ENCODE measurements around the gene IDUA.

IDUA gene

GRCh38 chr4:1000686-1001260, 13.9 kb downstream of the IDUA start:
- DNase-seq (ENCODE audit: low read depth), result no peak

GRCh38 chr4:1001561-1002130, 14.8 kb downstream of the IDUA start:
- DNase-seq (ENCODE audit: low read depth), result no peak

GRCh38 chr4:1002131-1002630, 15.3 kb downstream of the IDUA start:
- no peak for DNase-seq (ENCODE audit: low read depth)

GRCh38 chr4:1002631-1003251, 15.9 kb downstream of the IDUA start:
- DNase-seq (ENCODE audit: low read depth), result no peak

- no peak for DNase-seq (ENCODE audit: low read depth)
Measured at GRCh38 chr4:1003271-1004070, 16.6 kb downstream of the IDUA start.

DNA sequence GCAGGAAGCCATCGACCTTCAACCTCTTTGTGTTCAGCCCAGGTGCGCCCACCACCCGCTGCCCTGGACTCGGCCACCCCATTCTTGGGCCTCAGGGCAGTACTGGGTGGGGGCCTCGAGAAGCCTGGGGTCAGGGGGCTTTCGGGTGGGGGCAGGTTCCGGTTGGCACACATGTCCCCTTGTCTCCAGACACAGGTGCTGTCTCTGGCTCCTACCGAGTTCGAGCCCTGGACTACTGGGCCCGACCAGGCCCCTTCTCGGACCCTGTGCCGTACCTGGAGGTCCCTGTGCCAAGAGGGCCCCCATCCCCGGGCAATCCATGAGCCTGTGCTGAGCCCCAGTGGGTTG, 17.2 kb downstream of the IDUA start:
- no peak for DNase-seq (ENCODE audit: low read depth)

- DNase-seq (ENCODE audit: low read depth), result no peak
Measured at GRCh38 chr4:1004557-1005485, 18.0 kb downstream of the IDUA start.

- no peak for DNase-seq (ENCODE audit: low read depth)
Measured at GRCh38 chr4:1006856-1007255, 20.0 kb downstream of the IDUA start.

DNA sequence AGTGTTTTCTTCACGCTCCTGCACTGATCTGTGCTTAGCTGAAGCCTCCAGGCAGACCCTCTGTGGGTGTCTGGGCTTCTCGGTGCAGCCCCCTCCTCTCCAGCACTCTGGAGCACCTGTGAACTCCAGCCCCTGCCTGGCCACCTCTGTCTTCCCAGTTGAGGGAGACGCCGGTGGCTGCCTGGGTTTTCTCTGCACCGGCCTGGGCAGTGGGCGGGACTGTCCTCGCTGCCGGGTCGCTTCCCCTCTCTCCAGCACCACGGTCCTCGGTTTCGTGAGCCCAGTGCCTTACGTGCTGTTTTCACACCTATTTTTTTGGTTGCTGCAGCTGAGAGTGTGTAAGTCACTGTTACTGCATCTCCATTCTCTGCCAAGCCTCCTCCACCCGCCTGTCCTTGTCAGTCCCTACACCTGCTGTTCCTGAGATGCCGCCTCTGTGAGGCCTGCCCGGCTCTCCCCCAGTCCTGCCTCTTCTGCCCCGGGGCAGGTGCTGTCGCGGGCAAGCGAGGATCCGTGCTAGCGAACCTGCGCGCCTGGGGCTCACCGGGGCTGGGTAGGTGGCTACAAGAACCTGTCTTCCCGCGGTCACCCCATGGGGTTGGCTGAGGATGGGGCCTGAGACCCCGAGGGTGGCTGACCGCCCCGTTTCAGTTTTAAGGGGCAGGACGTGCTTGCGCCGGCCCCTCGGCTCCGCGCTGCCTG, 22.1 kb downstream of the IDUA start:
- DNase-seq (ENCODE audit: low read depth), result peak; percentile 17

DNA sequence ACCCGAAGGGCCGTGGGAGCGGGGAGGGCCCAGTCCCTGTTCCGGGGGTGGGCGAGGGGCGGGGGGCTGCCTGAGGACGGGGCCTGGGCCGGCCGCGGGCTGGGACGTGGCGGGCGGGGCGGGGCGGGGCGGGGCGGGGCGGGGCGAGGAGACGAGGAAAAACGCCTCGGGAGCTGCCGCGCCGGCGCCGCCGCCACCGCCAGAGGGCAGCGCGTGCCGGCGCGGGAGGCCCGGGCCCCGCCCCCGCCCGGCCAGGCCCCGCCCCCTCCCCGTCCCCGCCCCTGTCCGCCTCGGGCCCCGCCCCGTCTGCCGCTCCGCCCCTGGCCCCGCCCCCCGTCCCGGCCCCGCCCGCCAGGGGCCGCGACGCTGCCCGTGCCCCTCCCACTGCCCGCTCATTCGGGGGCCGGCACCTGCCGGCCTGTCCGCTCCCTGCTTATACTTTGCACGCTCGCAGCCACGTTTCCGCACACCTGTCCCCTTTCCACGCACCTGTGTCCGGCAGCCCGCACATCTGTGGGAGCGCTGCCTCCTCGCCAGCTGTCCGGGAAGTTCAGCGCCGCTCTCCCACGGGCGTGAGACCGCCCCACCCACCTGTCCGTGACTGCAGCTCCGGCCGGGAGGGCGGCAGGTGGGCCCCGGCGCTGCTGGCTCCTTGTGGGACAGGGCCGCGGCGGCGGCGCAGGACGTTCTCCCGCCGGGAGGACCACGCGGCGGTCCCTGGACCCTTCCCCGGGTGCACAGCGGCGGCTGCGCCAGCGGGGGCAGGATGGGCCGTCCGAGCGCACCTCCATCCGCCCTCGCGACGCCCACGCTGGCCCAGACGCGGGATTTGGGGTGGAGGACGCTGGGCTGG, 22.9 kb downstream of the IDUA start:
- DNase-seq (ENCODE audit: low read depth), result peak; percentile 65

- peak; percentile 88 for DNase-seq (ENCODE audit: low read depth)
Measured at GRCh38 chr4:1010395-1011021, 23.7 kb downstream of the IDUA start.

- DNase-seq (ENCODE audit: low read depth), result peak; percentile 89
Measured at GRCh38 chr4:1011022-1011665, 24.3 kb downstream of the IDUA start, which contains the start of gene FGFRL1. Gene FGFRL1 (plus strand): TSS chr4:1011626. CDS start chr4:1012486, 860 bp downstream.

GRCh38 chr4:1011666-1012033, 24.8 kb downstream of the IDUA start:
- DNase-seq (ENCODE audit: low read depth), result no peak

- DNase-seq (ENCODE audit: low read depth), result peak; percentile 40
Measured at GRCh38 chr4:1012034-1012739, 25.3 kb downstream of the IDUA start.

GRCh38 chr4:1013225-1014073, 26.6 kb downstream of the IDUA start:
- DNase-seq (ENCODE audit: low read depth), result no peak

- no peak for DNase-seq (ENCODE audit: low read depth)
Measured at GRCh38 chr4:1014291-1015167, 27.7 kb downstream of the IDUA start.

DNA sequence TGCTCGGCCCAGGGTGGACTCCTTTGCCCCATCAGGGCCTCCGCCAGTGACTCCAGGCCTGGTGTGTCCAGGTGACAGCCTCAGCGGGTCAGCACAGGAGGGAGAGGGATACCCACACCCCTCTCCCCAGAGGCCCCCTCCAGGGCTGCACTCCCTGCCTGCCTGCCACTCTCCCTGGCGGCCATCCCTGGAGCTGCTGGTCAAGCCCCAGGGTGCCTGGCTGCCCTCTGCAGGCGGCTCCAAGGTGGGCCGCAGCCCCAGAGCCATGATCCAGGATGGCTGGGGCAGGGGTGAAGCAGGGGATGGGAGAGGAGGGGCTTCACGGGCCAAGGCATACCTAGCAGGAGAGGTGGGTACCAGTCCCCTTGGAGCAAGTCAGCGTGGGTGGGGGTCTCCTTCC, 28.3 kb downstream of the IDUA start:
- no peak for DNase-seq (ENCODE audit: low read depth)
